DMS53 treated with DMSO at 0.1 percent for 48 hours (cell line): ENCODE data around the gene TRAF3.

Experiments
- DNase-seq: peaks from one replicate; lab custom pipeline; 2025; ENCODE audit not compliant: unreplicated experiment; lab: John Stamatoyannopoulos, UW

Gene TRAF3

GRCh38 chr14:102931580-102932285, 154.5 kb downstream of the TRAF3 start:
- no peak for DNase-seq

DNA sequence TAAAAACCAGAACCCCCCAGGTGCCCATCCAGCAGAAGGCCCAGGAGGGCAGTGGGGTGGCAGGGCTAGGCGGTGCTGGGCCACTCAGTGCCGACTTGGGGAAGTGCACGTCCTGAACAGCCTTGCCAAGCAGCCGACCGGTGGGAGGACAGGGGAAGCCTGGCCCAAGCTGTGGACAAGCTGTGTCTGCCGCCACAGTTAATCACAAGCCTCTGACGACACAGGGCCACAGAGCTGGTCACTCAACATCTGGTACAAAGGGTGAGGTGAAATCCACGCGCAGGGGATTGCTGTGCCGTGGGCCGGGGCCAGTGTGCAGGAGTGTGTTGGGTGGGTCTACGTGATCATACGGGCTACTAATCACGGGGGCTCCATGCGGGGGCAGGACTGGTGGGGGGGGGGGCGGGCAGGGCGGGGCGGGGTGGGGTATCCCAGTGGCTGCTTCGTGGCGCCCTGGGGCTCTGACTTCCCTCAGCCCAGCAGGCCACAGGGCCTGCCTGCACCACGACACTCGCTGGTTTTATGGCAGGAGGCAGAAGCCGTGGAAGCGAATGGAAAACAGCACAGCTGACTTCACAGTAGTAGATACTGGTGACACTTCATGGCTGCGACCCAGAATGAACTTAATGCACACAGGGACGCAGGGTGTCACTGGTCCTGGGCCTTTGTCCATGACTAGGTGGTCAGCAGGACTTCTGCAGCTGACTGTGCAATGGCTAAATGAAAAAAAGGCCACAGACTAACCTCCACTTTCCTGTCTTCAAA, 155.4 kb downstream of the TRAF3 start:
- no peak for DNase-seq

DNA sequence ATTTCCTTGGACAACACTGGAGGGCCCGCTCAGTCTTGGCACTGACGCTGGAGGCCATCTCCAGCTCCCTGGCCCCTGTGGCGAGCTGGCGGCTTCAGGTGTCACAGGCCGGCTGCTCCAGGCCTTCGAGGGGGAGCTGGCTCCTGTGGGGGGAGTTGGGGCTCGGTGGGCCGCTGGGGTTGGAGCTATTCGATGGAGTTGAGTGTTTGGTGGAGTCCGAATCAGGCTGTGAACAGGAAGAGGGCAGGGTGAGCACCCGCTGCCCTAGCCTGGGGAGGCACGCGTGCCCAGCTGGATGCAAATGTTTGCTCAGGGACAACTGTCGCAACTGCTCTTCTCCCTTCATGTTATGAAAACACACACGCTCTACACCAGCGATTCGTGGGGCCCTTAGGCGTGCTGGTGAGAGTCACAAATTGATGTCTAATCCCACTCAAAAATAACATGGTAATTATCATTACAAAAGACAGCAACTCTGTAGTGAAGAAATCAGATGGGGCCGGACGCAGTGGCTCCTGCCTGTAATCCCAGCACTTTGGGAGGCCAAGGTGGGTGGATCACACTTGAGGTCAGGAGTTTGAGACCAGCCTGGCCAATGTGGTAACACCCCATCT, 156.5 kb downstream of the TRAF3 start:
- DNase-seq: no peak

DNA sequence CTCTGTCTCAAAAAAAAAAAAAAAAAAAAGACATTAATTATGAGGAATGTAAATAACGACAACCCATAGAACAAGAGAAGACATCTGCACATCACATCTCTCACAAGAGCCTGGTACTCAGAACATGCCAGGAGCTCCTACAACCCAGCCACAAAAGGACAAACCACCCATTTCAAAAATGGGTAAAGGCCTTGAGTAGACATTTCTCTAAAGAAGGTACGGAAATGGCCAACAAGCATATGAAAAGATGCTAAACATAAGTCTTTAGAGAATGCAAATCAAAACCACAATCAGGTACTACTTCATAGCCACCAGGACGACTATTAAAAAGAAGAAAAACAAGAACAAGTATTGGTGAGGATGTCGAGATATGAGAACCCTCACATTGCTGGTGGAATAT, 158.5 kb downstream of the TRAF3 start:
- DNase-seq: no peak

DNA sequence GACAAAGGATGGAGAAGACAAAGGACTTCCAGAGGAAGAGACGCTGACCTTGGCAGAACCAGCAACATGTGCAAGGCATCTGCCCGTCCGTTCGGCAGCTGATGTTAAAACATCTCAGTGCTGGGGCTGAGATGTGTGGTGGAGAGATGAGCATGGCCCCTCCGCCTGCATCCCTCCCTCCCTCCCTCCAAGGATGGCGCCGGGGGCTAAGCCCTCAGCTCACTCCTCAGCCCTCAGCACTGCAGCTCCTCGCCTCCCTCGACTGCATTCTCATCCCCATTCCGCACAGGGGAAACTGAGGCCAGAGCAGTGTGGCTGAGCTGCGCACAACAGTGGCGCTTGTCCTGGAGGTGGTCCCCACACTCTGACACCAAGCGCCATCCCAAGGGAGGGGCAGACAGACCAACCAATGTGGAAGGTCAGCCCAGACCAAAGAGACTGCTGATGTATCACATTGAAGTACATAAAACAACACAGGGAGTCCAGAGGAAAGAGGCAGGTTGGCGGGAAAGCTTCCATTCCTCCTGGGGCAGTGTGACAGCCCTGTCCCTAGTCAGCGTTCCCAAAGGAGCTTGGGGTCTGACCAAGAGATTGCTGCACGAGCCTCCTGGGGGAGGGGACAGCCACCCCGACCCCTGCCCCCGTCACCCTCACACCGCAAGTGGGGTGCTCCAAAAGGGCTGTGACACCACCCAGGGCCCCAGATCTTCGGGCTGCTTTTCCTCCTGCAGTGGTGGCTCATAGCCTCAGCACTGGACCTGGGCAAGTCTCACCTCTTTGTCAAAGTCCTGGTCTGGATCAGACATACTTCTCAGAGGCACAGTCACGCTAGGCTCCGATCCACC, 160.3 kb downstream of the TRAF3 start:
- DNase-seq: no peak

- DNase-seq: no peak
These were observed 160.9 kb downstream of the TRAF3 start for GRCh38 chr14:102938191-102938590.

DNA sequence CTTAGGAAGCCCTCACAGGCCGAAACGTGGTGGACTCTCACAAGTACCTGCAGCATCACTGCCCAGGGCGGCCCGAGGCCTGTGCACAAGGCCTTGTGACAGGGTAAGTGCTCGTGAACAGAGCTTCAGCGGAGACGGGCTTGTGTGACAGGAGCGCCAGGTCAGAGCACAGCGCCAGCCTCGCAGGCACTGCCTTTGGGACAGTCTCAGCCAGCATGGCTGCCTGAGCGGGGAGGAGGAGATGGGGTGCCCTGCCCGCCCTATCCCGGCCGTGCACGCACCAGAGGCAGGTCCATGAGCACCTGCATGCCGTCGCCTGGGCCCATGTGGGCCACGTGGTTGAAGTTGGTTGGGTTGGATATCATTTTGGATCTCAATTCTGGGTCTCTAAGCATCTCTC, 162.1 kb downstream of the TRAF3 start:
- DNase-seq: no peak

GRCh38 chr14:102939820-102940561, 162.7 kb downstream of the TRAF3 start:
- no peak for DNase-seq

DNA sequence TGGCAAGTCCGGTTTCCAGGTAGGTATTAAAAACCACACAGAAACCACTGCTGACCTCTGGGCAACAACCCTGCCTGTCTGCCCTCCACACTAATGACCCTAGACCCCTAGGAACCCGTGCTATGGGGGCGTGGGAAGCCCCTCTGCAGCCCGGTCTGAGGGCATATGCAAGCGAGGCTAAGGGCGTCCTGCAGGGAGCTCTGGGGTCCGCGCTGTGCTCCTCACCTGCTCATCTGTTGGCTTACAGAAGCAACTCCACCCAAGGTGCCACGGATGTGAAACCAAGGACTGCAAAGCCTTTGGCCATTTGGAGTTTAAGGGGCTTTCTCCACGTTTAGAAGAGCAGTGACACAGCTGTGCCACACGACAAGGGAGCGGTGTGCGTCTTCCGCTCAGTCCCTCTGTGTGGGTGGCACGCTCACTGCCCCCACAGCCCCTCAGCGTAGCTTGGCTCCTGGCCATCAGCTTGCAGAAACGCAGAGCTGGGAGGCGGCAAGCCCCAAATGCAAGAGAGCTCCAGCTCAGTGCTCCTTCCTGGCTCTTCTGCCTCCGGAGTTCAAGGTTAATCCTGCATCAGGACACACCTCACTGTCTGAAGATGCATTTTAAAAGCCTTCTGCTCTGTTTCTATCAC, 163.6 kb downstream of the TRAF3 start:
- DNase-seq: no peak

- no peak for DNase-seq
These were observed 164.3 kb downstream of the TRAF3 start for GRCh38 chr14:102941419-102942011.

GRCh38 chr14:102942069-102942468, 164.8 kb downstream of the TRAF3 start:
- no peak for DNase-seq

DNA sequence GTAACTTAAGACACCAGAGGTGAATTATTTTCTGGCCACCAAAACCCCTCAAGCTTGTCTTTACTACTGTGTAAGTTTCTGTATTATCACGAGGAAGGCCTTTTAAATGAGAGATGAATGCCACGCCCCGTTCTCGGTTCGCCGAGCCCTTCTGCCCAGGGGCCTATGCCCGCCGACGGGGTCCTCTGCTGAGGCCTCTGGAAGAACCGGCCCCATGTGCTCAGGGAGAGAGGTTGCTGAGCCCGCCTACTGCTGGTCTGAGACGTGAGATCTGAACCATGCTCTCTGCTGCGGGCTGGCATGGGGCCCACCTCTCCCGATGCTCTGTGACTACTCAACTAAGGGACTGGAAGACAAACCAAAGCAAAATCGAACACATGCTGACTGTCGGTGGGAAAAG, 166.2 kb downstream of the TRAF3 start:
- DNase-seq: no peak

GRCh38 chr14:102943979-102944378, 166.7 kb downstream of the TRAF3 start:
- no peak for DNase-seq

DNA sequence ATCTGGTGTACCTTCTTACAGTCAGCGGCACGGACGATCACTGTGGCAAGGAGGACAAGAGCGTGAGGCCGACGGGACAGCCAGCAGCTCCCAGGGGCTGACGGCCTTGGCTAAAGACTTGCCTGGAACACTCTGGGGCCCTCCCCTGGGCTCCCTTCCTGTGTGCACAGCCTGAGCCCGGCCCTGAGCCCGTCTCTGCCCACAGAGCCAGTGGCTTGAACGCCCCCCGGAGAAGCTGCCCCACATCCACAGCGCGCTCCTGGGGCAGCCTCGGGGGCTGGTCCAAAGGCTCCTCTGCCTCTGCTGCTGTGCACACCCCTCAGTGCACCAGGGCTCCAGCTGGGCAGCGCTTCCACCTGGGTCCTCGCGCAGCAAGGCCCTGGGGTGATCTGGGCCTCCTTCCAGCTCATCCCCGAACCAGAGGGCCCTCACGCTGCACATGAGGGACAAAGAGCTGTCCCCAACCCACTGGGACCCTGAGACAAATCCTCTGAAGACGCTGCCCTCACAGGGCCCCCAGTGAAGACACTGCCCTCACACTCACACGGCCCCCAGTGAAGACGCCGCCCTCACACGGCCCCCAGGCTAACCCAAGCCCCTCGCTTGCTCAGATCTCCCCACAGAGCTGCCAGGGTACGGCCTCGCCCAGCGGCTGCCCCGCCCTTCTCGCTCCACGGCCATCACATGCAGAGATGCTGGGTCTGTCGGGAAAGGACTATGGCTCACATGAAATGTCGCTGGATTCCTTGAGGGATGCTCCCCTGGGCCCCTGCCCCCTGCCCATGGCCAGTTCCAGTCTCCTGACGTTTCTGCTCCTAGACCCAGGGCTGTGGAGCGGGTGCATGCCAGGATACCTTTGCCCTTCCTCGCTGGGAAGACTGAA, 167.4 kb downstream of the TRAF3 start:
- DNase-seq: no peak

DNA sequence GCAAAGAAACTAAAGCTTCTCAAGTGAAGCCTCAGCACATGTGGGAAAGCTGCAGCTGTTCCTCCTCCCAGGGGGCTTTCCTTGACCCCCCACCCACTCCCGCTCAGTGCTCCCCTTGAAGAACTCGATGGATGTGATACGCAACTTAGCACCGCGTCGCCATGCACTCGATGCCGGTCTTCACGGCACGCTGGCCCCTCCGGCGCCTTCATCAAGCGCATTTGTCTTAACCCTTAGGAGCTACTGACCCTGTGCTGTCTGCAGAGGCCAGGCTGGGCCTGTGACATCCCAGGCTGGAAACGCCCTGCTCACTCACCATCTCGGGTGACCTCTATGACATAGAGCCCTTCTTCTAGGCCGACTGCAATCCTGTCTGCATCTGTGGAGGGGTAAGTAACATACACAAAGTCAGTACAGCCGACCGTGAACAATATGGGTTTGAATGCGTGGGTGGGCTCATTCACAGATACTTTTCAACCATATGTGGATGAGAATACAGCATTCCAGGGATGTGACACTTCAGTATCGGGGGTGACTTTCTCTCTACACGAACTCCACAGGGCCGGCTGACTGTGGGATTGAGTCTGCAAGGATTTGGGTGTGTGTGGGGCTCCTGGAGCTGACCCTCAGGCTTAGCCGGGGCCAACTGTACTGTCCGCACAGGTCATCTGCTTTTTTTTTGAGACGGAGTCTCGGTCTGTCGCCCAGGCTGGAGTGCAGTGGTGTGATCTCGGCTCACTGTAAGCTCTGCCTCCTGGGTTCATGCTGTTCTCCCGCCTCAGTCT, 168.3 kb downstream of the TRAF3 start:
- no peak for DNase-seq

GRCh38 chr14:102947321-102948103, 170.3 kb downstream of the TRAF3 start:
- no peak for DNase-seq

- DNase-seq: no peak
These were observed 171.4 kb downstream of the TRAF3 start for GRCh38 chr14:102948698-102949061.
